ENCODE data around the gene TMEM270. TPM values are rescaled to one million over a fixed set of nuclear protein-coding genes. Genes with fewer than 3 reads are reported as not detected.

Gene TMEM270
- total RNA-seq, 1 experiment from 2014 or later, result 1.1 TPM

GRCh38 chr7:73822319-73823173 lies 38.4 kb upstream of the TMEM270 start (continued):
- TF ChIP-seq, protein P1, sequence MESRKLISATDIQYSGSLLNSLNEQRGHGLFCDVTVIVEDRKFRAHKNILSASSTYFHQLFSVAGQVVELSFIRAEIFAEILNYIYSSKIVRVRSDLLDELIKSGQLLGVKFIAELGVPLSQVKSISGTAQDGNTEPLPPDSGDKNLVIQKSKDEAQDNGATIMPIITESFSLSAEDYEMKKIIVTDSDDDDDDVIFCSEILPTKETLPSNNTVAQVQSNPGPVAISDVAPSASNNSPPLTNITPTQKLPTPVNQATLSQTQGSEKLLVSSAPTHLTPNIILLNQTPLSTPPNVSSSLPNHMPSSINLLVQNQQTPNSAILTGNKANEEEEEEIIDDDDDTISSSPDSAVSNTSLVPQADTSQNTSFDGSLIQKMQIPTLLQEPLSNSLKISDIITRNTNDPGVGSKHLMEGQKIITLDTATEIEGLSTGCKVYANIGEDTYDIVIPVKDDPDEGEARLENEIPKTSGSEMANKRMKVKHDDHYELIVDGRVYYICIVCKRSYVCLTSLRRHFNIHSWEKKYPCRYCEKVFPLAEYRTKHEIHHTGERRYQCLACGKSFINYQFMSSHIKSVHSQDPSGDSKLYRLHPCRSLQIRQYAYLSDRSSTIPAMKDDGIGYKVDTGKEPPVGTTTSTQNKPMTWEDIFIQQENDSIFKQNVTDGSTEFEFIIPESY (IDR thresholded peaks at IDR 0.05; ENCODE audit: extremely low read depth, insufficient replicate concordance, low read length), result peak; percentile 43
- TF ChIP-seq JUND (IDR thresholded peaks at IDR 0.05) (no peak), EZH2phosphoT487 (IDR thresholded peaks at IDR 0.05; ENCODE audit: borderline replicate concordance) (no peak), POLR2A (IDR thresholded peaks at IDR 0.05; ENCODE audit: borderline replicate concordance, extremely low read depth, insufficient read depth, insufficient read length) (no peak), CTCF (IDR thresholded peaks at IDR 0.05 in 2 of 3, conservative IDR thresholded peaks at IDR 0.05 in 1 of 3; ENCODE audit: borderline replicate concordance in 1 of 3, insufficient read depth in 1 of 3, low read depth in 2 of 3, low read length in 2 of 3) (no peak), RAD21 (IDR thresholded peaks at IDR 0.05; ENCODE audit: low read depth) (no peak), YY1 (IDR thresholded peaks at IDR 0.05; ENCODE audit: extremely low read depth, insufficient replicate concordance, low read depth, low read length) (peak; percentile 7), TCF7L2 (IDR thresholded peaks at IDR 0.05; ENCODE audit: borderline replicate concordance, extremely low read depth, insufficient read depth, insufficient read length) (no peak), ZFX (IDR thresholded peaks at IDR 0.05) (no peak), SIN3A (IDR thresholded peaks at IDR 0.05; ENCODE audit: low read depth) (no peak), MAX (IDR thresholded peaks at IDR 0.05) (no peak), SP1 (IDR thresholded peaks at IDR 0.05; ENCODE audit: low read depth) (no peak), ELF1 (IDR thresholded peaks at IDR 0.05; ENCODE audit: borderline replicate concordance, low read depth) (no peak), EGR1 (IDR thresholded peaks at IDR 0.05; ENCODE audit: low read depth) (no peak), SRF (IDR thresholded peaks at IDR 0.05; ENCODE audit: low read depth) (no peak), POLR2AphosphoS5 (IDR thresholded peaks at IDR 0.05; ENCODE audit: low read depth, low read length) (peak; percentile 85), CBX3 (IDR thresholded peaks at IDR 0.05; ENCODE audit: low read depth) (no peak), ZNF274 (IDR thresholded peaks at IDR 0.05; ENCODE audit: low read depth, low read length) (no peak)

Measured in HCT116 (cell line).